Stimulated activated CD4-positive, alpha-beta T cell treated with anti-CD3 and anti-CD28 coated beads, Interleukin-4, amount 100 ng/mL, for 24 hours (primary cell): Measurements from ENCODE around the gene FRMD3.

Experiments
- DNase-seq: peaks from one replicate; pipeline ENCODE4 v3.0.0-alpha.2; 2020

Gene FRMD3

DNA sequence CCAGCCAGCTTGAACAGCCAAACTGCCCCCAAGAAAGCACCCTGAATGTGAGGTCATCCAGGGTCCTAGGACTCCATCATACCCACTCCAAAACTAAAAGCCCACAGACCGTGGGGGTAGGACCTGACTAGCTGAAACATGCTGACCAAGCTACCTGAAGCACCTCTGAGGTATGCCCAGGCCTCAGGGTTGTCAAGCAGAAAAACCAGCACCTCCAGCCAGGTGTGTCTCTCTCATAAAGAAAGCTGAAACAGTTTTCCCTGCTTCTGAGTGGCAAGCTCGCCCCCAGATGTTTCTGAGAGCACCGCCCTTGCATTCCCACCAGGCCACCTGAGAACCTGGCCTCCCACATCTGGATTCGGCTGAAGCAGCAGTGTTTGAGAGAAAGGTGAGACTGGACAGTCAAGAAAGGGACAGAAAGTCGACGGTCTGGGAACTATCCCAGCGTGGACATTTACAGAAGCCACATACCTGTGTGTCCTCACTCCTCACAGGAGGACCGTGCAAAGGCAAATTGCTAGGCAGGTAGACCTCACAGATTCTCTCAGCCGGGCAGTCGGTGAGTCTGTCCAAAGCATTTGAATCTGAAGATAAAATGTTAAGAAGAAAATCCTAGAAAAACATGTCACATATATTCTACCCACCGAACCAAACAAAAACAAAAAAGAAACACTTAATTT lies 319.6 kb downstream of the FRMD3 start:
- DNase-seq, result no peak

DNA sequence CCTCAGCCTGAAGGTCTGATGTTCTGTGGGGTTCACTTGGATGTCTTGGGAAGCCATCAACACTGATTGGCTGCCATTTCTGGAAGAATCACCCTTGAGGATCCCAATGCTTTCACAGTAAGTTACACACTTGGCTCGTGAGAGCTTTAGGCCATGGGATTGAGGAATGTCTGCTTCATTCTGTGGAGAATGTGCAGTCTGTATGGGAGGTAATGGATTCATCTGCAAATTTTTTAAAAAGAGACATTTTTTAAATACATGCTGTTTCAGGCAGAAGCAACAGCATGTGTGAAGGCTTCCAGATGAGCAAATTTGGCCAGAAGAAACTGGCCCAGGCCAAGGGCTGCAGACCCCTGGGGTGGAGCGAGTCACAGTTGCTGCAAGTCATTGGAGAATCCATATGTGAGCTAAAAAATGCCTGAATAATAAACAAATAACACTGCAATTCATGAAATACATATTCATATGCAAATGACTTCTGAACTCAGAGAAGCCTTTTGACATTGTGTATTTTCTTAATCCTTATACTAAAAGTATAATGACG lies 328.9 kb downstream of the FRMD3 start:
- no peak for DNase-seq

GRCh38 chr9:83208065-83208850 lies 329.9 kb downstream of the FRMD3 start:
- DNase-seq, result no peak

GRCh38 chr9:83204047-83204446 lies 334.2 kb downstream of the FRMD3 start:
- no peak for DNase-seq

DNA sequence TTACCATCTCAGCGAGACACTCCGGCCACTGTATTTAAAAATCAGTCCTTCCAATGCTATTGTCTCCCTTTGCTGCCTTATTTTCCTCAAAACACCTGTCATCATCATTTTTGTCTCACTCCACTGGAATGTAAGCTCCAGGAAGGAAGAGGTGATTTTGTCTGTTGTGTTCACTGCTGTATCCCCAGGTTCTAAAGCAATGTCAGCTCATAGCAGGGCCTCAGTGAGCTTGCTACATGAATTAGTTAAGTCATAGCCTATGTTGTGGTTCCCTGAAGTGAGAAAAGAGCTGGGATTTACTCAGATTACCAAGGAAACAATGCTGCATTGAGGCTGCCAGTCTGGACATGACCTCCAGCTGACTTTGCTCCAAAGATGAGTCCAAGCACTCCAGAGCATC lies 337.7 kb downstream of the FRMD3 start:
- DNase-seq, result no peak

- DNase-seq, result no peak
Measured at GRCh38 chr9:83199832-83200231, 338.4 kb downstream of the FRMD3 start.

DNA sequence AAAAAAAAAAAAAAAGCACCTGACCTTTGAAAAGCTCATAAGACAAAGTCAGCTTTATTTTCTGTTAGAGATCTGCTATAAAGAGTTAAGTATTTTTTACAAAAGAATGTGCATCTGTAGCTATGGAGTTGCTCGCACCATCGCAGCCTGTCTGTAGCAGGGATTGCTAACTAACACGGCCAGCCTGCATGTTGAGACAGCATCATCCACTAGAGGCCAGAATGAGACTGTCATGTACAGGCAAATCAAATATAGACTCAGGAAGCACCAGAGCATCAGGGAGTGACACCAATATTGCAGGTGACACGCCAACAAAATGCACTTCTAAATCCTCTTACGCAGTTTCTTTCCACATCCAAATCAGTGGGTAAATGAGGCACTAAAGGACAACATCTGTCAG lies 339.0 kb downstream of the FRMD3 start:
- no peak for DNase-seq

GRCh38 chr9:83198371-83198770 lies 339.8 kb downstream of the FRMD3 start:
- DNase-seq, result no peak

DNA sequence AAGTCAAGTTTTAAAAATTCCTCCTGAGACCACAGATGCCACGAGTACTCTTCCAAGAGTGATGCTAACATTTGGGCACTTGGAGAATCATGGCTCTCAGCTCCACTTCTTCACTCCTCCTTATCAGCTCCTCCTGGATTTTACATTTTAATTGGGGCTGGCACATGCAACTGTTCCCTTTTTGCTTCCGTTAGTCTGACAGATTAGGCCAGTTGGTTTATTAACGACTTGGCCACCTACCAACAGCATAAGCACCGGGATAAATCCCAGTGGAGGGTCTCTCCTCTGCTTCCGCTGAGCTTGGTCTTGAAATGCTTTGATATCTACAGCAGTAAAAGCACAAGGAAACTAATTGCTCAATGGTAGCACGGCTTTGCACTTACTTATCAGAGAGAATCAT lies 340.6 kb downstream of the FRMD3 start:
- DNase-seq, result no peak

- DNase-seq, result no peak
Measured at GRCh38 chr9:83196946-83197345, 341.3 kb downstream of the FRMD3 start.
